ENCODE data around the gene BRINP3. TPM values are rescaled to one million over a fixed set of nuclear protein-coding genes. Genes with fewer than 3 reads are reported as not detected.

BRINP3 gene
- total RNA-seq, 2 donors from 2014 or later: 6.8 to 8.0 TPM

DNA sequence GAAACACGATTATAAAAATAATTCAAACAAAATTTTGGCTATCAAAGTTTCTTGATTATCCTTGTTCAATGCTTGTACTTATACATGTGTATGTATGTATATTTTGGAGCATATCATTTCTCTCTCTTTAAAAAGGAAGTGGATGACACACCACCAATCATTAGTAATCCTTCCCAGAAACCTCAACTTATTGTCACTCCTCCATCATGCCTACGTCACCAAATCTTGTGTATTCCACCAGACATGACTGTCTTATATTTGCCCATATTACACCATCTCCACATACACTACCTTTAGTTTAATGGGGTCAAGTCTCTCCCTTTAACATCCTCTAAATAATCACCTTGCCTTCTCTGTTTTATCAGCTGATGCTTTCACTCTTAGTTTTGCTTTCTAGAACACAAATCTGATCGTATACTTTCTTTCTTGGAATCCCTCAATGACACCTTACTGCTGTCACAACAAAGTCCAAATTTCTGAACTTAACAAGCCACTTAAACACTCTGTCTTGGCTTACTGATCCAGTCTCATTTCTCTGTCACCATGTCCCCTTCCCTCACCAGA is 124.0 kb downstream of the BRINP3 start:
- DNase-seq (ENCODE audit: low spot score): no peak

DNA sequence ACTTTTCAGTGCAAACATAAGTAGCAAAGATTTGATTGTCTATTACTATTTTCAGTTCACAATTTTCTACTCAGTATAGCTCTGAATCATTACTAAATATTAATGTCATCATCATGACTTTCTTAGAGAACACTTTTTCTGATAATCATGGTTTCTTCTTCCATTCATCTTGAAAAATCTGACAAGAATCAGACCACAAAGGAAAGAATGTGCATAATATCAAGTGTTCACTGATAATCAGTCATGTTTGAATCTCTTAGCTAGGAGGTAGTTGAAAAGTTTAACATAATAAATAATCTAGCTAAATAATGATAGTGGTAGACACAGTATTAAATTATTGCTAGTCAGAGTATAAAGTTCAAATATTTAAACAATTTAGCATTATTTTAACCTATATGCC is 133.2 kb downstream of the BRINP3 start:
- Histone ChIP-seq H3K27me3 (no peaks in the 10 kb centered on the region), H3K4me3 (no peak overlapping the region), H3K4me1 (no peaks in the 10 kb centered on the region), H3K36me3 (no peaks in the 10 kb centered on the region), H3K9me3 (no peaks in the 10 kb centered on the region), H3K27ac (no peak overlapping the region)
- TF ChIP-seq, protein P1, sequence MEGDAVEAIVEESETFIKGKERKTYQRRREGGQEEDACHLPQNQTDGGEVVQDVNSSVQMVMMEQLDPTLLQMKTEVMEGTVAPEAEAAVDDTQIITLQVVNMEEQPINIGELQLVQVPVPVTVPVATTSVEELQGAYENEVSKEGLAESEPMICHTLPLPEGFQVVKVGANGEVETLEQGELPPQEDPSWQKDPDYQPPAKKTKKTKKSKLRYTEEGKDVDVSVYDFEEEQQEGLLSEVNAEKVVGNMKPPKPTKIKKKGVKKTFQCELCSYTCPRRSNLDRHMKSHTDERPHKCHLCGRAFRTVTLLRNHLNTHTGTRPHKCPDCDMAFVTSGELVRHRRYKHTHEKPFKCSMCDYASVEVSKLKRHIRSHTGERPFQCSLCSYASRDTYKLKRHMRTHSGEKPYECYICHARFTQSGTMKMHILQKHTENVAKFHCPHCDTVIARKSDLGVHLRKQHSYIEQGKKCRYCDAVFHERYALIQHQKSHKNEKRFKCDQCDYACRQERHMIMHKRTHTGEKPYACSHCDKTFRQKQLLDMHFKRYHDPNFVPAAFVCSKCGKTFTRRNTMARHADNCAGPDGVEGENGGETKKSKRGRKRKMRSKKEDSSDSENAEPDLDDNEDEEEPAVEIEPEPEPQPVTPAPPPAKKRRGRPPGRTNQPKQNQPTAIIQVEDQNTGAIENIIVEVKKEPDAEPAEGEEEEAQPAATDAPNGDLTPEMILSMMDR (IDR thresholded peaks at IDR 0.05): no peak
- DNase-seq (ENCODE audit: low spot score): no peak

More for the DNA sequence above, 124.0 kb downstream of the BRINP3 start:
- no peaks in the 10 kb centered on the region for H3K9me3 ChIP-seq
- no peaks in the 10 kb centered on the region for H3K27me3 ChIP-seq
- TF ChIP-seq, protein P1 (IDR thresholded peaks at IDR 0.05): no peak
- no peaks in the 10 kb centered on the region for H3K4me1 ChIP-seq
- H3K4me3 ChIP-seq: no peak overlapping the region
- H3K27ac ChIP-seq: no peak overlapping the region
- no peaks in the 10 kb centered on the region for H3K36me3 ChIP-seq

DNA sequence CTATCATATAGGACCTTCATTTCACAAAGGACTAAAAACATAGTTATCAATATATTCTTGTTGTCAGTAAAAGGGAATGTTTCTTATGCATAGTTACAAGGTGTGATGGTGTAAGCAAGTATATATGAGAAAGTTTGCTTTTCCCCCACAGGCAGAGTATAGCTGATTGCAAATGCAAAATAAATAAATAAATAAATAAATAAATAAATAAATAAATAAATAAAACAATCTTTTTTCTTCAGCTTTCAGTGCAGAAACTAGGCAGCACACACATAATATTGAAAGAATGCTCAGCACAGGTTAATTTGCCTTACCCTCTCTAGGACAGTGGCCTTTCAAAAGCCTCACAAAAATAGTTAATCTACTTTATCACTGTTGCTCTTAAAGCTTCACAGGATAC is 138.8 kb downstream of the BRINP3 start:
- no peak overlapping the region for H3K27ac ChIP-seq
- no peaks in the 10 kb centered on the region for H3K27me3 ChIP-seq
- TF ChIP-seq, protein P1 (IDR thresholded peaks at IDR 0.05): no peak
- no peaks in the 10 kb centered on the region for H3K4me1 ChIP-seq
- H3K4me3 ChIP-seq: no peak overlapping the region
- H3K36me3 ChIP-seq: no peaks in the 10 kb centered on the region
- DNase-seq (ENCODE audit: low spot score): no peak
- H3K9me3 ChIP-seq: no peaks in the 10 kb centered on the region

DNA sequence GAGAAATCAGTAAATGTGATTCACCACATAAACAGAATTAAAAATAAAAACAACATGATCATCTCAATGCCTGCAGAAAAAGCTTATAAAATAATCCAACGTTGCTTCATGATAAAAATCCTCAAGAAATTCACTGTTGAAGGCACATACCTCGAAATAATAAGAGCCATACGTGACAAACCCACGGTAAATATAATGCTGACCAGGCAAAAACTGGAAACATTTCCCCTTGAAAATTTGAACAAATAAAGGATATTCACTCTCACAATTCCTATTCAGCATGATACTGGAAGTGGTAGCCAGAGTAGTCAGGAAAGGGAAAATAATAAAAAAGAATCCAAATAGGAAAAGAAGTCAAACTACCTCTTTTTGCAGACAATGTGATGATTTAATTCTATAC is 148.8 kb downstream of the BRINP3 start:
- H3K27ac ChIP-seq: no peak overlapping the region
- no peaks in the 10 kb centered on the region for H3K4me1 ChIP-seq
- no peaks in the 10 kb centered on the region for H3K9me3 ChIP-seq
- DNase-seq (ENCODE audit: low spot score): no peak
- no peak overlapping the region for H3K4me3 ChIP-seq
- H3K36me3 ChIP-seq: no peaks in the 10 kb centered on the region
- TF ChIP-seq, protein P1 (IDR thresholded peaks at IDR 0.05): no peak
- no peaks in the 10 kb centered on the region for H3K27me3 ChIP-seq

DNA sequence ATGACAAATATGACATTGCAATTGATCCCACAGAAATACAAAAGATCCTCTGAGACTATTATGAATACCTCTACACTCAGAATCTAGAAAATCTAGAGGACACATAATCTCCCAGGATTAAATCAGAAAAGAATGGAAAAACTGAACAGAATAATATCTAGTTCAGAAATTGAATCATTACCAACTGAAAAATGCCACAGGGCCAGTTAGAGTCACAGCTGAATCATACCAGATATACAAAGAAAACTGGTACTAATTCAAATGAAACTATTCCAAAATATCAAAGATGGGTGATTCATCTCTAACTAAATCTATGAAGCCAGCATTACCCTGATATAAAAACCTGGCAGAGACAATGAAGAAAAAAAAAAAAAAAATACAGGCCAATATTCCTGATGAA is 149.3 kb downstream of the BRINP3 start:
- TF ChIP-seq, protein P1 (IDR thresholded peaks at IDR 0.05): no peak

DNA sequence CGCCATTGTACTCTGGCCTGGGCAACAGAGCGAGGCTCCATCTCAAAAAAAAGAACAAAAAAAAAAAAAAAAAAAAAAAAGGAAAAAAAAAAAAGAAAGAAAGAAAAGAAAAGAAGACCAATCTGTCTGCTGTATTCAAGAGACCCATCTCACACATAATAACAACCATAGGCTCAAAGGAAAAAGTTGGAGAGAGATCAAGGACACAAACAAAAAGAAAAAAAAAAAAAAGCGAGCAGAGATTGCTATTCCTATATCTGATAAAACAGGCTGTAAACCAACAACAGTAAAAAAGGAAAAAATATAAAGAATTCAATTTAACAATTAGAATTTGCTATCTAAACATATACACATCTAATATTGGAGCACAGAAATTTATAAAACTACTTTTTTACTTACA is 150.4 kb downstream of the BRINP3 start:
- H3K9me3 ChIP-seq: no peaks in the 10 kb centered on the region
- H3K36me3 ChIP-seq: no peaks in the 10 kb centered on the region
- no peak overlapping the region for H3K27ac ChIP-seq
- TF ChIP-seq, protein P1 (IDR thresholded peaks at IDR 0.05): no peak
- no peak overlapping the region for H3K4me3 ChIP-seq
- no peaks in the 10 kb centered on the region for H3K27me3 ChIP-seq
- no peaks in the 10 kb centered on the region for H3K4me1 ChIP-seq
- DNase-seq (ENCODE audit: low spot score): no peak

More for the DNA sequence above, 149.3 kb downstream of the BRINP3 start:
- Histone ChIP-seq H3K4me1 (no peaks in the 10 kb centered on the region), H3K27ac (no peak overlapping the region), H3K9me3 (no peaks in the 10 kb centered on the region), H3K27me3 (no peaks in the 10 kb centered on the region), H3K36me3 (no peaks in the 10 kb centered on the region), H3K4me3 (no peak overlapping the region)
- DNase-seq (ENCODE audit: low spot score): no peak
